Measurements from ENCODE around the gene BCAS1. TPM values are rescaled to one million over a fixed set of nuclear protein-coding genes. Genes with fewer than 3 reads are reported as not detected.
A peak's percentile ranks its signal among the peaks of the same experiment; 100 is the strongest.

BCAS1 gene
- total and polyA plus RNA-seq, 3 donors from 2014 or later, result 2.4 to 8.8 (median 3.3) TPM

DNA sequence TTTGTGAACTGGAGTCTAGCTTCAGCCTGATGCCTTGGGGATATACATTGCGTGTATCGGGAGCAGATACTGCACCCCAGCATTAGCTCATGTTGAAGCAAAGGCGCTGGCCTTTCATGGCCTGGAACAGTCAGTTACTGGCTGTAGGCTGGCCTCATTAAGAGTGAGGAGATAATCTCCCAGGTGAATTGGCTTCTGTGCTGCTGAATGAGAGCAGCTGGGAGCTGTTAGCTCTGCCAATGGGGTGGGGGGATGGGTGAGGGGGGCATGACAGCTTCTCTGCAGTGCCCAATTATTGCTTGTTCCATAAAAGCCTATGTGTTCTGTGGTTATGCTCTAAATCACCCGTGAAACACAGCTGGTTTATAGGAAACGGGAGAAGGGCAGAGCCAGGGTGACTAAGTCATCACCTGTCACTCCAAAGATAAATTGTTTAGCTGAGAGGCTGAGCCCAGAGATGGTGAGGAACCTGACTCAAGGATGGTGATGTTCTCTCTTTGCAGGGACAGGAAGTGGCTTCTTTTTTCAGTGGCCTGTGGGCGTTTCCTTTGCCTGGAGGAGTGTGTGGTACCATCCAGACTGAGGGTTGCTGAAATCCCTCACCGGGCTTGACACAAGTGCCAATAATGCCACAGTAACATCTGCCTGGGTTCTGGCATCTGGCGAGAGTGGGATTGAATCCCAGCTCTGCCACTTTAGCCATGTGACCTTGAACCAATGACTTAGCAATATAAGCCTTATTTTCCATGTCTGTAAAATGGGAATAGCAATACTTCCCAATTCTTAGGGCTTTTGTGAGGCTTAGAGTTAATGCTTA, 170.8 kb downstream of the BCAS1 start:
- whole genome bisulfite sequencing, 2 donors, result 62% methylated on average over 8 of the region's 8 CpGs
- Histone ChIP-seq H3K9me3 (no peaks in the 10 kb centered on the region), H3K36me3 (ENCODE audit: low read depth, missing control alignments) (no peaks in the 10 kb centered on the region), H3K27me3 (no peaks in the 10 kb centered on the region), H3K4me3 (no peak overlapping the region), H3K27ac (no peak overlapping the region), H3K4me1 (no peaks in the 10 kb centered on the region)
- DNase-seq, result no peak
- no peak for TF ChIP-seq POLR2A (IDR thresholded peaks at IDR 0.05)
- TF ChIP-seq, protein P1, sequence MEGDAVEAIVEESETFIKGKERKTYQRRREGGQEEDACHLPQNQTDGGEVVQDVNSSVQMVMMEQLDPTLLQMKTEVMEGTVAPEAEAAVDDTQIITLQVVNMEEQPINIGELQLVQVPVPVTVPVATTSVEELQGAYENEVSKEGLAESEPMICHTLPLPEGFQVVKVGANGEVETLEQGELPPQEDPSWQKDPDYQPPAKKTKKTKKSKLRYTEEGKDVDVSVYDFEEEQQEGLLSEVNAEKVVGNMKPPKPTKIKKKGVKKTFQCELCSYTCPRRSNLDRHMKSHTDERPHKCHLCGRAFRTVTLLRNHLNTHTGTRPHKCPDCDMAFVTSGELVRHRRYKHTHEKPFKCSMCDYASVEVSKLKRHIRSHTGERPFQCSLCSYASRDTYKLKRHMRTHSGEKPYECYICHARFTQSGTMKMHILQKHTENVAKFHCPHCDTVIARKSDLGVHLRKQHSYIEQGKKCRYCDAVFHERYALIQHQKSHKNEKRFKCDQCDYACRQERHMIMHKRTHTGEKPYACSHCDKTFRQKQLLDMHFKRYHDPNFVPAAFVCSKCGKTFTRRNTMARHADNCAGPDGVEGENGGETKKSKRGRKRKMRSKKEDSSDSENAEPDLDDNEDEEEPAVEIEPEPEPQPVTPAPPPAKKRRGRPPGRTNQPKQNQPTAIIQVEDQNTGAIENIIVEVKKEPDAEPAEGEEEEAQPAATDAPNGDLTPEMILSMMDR (IDR thresholded peaks at IDR 0.05), result no peak
- intact Hi-C loops (cut with DNase I; ENCODE audit: low total_unique reads), result no loop called here

DNA sequence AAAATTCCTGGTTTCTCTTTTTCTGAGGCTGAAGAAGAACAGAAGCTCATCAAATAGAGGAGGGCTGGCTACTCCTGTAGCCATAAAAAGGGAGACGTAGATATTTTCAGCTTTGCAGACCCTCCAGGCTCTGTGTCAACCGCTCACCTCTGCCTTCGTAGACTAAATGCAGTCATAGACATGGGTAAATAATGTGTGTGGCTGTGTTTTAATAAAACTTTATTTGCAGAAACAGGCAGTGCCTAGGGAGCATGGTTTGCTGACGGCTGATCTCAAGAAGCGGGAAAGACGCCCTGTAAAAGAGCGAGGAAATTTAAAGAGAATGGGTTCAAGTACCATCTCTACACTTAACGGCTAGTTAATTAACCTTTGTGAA, 171.8 kb downstream of the BCAS1 start:
- 72 to 78% methylated on average over 8 of the region's 8 CpGs for WGBS, 2 donors
- Histone ChIP-seq H3K27me3 (no peaks in the 10 kb centered on the region), H3K4me3 (no peak overlapping the region), H3K9me3 (no peaks in the 10 kb centered on the region), H3K27ac (no peak overlapping the region), H3K36me3 (ENCODE audit: low read depth, missing control alignments) (no peaks in the 10 kb centered on the region), H3K4me1 (no peaks in the 10 kb centered on the region)
- no peak for DNase-seq
- intact Hi-C loops (cut with DNase I; ENCODE audit: low total_unique reads), result no loop called here
- TF ChIP-seq POLR2A (IDR thresholded peaks at IDR 0.05), result no peak
- TF ChIP-seq, protein P1 (IDR thresholded peaks at IDR 0.05), result no peak

DNA sequence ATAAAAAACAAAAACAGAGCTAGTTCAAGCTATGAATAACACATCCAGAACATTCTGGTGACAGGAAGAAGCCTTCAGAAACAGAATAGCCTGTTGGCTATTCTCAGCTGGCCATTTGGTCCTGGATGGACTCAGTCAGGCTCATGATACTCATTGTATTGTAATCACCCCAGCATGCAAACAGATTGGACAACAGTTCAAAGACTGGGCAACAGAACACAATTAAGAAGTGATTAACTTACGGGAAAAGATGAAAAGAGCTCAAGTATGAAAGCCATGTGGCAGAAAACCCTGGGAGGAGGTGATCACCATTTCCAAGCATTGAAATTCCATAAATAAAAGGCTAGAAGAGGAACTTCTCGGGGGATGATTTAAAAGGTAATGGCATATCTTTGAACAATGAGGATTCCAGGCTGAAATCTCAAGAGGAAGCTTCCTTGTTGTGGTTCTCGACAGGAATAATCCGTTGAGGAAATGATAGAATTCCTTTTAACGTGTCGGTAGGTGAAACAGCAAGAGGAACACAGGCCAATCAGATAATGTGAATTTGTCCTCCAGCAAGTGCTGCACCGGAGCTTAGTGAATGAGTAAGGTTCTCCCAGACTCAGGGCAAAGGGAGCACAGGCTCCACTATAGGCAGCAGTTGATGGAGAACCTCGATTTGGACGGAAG, 172.4 kb downstream of the BCAS1 start:
- no peak for DNase-seq
- Histone ChIP-seq H3K4me1 (no peaks in the 10 kb centered on the region), H3K27me3 (no peaks in the 10 kb centered on the region), H3K36me3 (ENCODE audit: low read depth, missing control alignments) (no peaks in the 10 kb centered on the region), H3K9me3 (no peaks in the 10 kb centered on the region), H3K27ac (peak overlapping the region in 1 of 2 donors; percentile 36), H3K4me3 (no peak overlapping the region)
- TF ChIP-seq, protein P1 (IDR thresholded peaks at IDR 0.05), result no peak
- 47 to 49% methylated on average over 9 of the region's 9 CpGs for WGBS, 2 donors
- intact Hi-C loops (cut with DNase I; ENCODE audit: low total_unique reads), result no loop called here

DNA sequence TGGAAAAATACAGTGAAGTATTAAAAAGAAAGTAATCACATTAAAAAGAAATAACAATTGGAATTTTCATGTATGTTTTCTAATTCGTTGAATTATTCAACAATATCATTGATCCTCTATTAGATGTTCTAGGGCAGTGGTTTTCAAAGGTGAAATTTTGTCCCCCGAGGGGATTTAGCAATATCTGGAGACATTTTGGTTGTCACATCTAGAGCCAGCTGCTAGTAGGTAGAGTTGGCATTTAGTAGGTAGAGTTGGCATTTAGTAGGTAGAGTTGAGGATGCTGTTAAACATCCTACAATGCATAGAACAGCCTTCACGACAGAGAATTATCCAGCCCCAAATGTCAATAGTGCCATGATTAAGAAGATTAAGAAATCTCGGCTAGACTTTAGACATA, 173.7 kb downstream of the BCAS1 start:
- Histone ChIP-seq H3K4me3 (no peak overlapping the region), H3K36me3 (ENCODE audit: low read depth, missing control alignments) (no peaks in the 10 kb centered on the region), H3K27me3 (no peaks in the 10 kb centered on the region), H3K9me3 (no peaks in the 10 kb centered on the region), H3K27ac (no peak overlapping the region), H3K4me1 (no peaks in the 10 kb centered on the region)
- intact Hi-C loops (cut with DNase I; ENCODE audit: low total_unique reads), result no loop called here
- DNase-seq, result no peak
- WGBS, 2 donors, result 91 to 96% methylated on average over 4 of the region's 4 CpGs
- TF ChIP-seq POLR2A (IDR thresholded peaks at IDR 0.05), result no peak
- TF ChIP-seq, protein P1 (IDR thresholded peaks at IDR 0.05), result no peak
